ENCODE data around the gene ACAD10. TPM values are rescaled to one million over a fixed set of nuclear protein-coding genes. Genes with fewer than 3 reads are reported as not detected.
A peak's percentile ranks its signal among the peaks of the same experiment; 100 is the strongest.

The ACAD10 gene
- total and polyA plus RNA-seq, 7 donors: 6.0 to 20.2 (median 10.9) TPM

GRCh38 chr12:111653596-111653995 lies 32.3 kb upstream of the ACAD10 start:
- H3K36me3 ChIP-seq (ENCODE audit: insufficient read depth in 1 of 2, low read depth in 1 of 2): peaks cover 3 to 99% of the 10 kb centered on the region in 2 donors
- ATAC-seq (no peak), DNase-seq (no peak)
- intact Hi-C loops (cut with DNase I): no loop called here
- H3K27ac ChIP-seq: no peak overlapping the region
- no peaks in the 10 kb centered on the region for H3K4me1 ChIP-seq
- WGBS, 3 donors: 83 to 87% (median 86%) methylated on average over 6 of the region's 6 CpGs
- no peak overlapping the region for H3K4me3 ChIP-seq
- no peaks in the 10 kb centered on the region for H3K27me3 ChIP-seq (ENCODE audit: insufficient read depth in 3 of 3, low read length in 2 of 3)
- TF ChIP-seq CTCF (IDR thresholded peaks at IDR 0.05): no peak
- H3K9me3 ChIP-seq: no peaks in the 10 kb centered on the region

- no peak for TF ChIP-seq CTCF (IDR thresholded peaks at IDR 0.05)
- peaks cover 6 to 99% of the 10 kb centered on the region in 2 donors for H3K36me3 ChIP-seq (ENCODE audit: insufficient read depth in 1 of 2, low read depth in 1 of 2)
- intact Hi-C loops (cut with DNase I): no loop called here
Measured at GRCh38 chr12:111655356-111655755, 30.5 kb upstream of the ACAD10 start.

GRCh38 chr12:111656016-111656415 lies 29.8 kb upstream of the ACAD10 start:
- intact Hi-C loops (cut with DNase I): no loop called here
- Histone ChIP-seq H3K27me3 (ENCODE audit: insufficient read depth in 3 of 3, low read length in 2 of 3) (no peaks in the 10 kb centered on the region), H3K36me3 (ENCODE audit: insufficient read depth in 1 of 2, low read depth in 1 of 2) (peaks cover 6 to 99% of the 10 kb centered on the region in 2 donors), H3K27ac (no peak overlapping the region), H3K4me3 (no peak overlapping the region), H3K9me3 (no peaks in the 10 kb centered on the region), H3K4me1 (no peaks in the 10 kb centered on the region)
- DNase-seq (no peak), ATAC-seq (no peak)
- TF ChIP-seq CTCF (IDR thresholded peaks at IDR 0.05): no peak
- 92 to 93% (median 92%) methylated on average over 4 of the region's 4 CpGs for WGBS, 3 donors

More at GRCh38 chr12:111655356-111655755, 30.5 kb upstream of the ACAD10 start:
- Histone ChIP-seq H3K9me3 (no peaks in the 10 kb centered on the region), H3K27ac (no peak overlapping the region), H3K27me3 (ENCODE audit: insufficient read depth in 3 of 3, low read length in 2 of 3) (no peaks in the 10 kb centered on the region), H3K4me3 (no peak overlapping the region), H3K4me1 (no peaks in the 10 kb centered on the region)
- ATAC-seq (no peak), DNase-seq (no peak)
- 91 to 93% (median 92%) methylated on average over 3 of the region's 3 CpGs for WGBS, 3 donors

GRCh38 chr12:111664499-111664898 lies 21.4 kb upstream of the ACAD10 start:
- Histone ChIP-seq H3K4me1 (no peaks in the 10 kb centered on the region), H3K27me3 (ENCODE audit: insufficient read depth in 3 of 3, low read length in 2 of 3) (no peaks in the 10 kb centered on the region), H3K9me3 (no peaks in the 10 kb centered on the region), H3K36me3 (ENCODE audit: insufficient read depth in 1 of 2, low read depth in 1 of 2) (peaks cover 6 to 98% of the 10 kb centered on the region in 2 donors), H3K4me3 (no peak overlapping the region), H3K27ac (no peak overlapping the region)
- no peak for DNase-seq
- intact Hi-C loops (cut with DNase I): no loop called here
- WGBS, 3 donors: 65 to 84% (median 70%) methylated on average over 5 of the region's 5 CpGs
- no peak for TF ChIP-seq CTCF (IDR thresholded peaks at IDR 0.05)
- peak in 2 of 4 donors; percentile 33 to 61 for ATAC-seq

Measured in psoas muscle (tissue), 8 donors.